ENCODE measurements around the gene NSRP1. TPM values are rescaled to one million over a fixed set of nuclear protein-coding genes. Genes with fewer than 3 reads are reported as not detected.
"Not testable (repeated sequence)": the region's sequence is repeated elsewhere in the genome, so short reads cannot be mapped to it uniquely, and the experiment has no call there.

The NSRP1 gene
- total RNA-seq, 1 donor from 2014 or later, result 11.1 TPM

DNA sequence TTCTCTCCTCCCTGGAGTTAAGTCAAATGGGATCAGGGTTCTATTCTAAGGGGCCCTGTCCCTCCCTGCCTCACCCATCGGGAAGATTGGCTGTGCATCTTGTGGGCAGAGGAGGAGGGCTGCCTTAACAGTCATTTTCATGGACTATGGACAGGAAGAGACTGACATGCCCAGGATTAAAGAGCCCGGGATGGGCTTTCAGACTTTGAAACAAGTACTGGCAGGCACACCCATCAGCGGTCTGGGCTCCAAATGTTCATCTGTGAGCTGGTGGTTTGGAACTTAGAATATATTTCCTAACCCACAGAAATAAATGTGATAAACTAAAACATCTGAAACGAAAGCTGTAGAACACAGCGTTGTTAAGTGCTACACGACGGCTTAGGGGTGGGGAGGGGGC lies 112.4 kb downstream of the NSRP1 start:
- Histone ChIP-seq H3K27me3 (ENCODE audit: control insufficient read depth, insufficient read depth, low read length) (peaks cover 23% of the 10 kb centered on the region), H3K4me3 (ENCODE audit: low read depth, low read length) (no peak overlapping the region), H3K36me3 (ENCODE audit: control insufficient read depth, insufficient read depth, low read length) (no peaks in the 10 kb centered on the region)
- TF ChIP-seq CTCF (IDR thresholded peaks at IDR 0.05; ENCODE audit: insufficient read depth, low read length, poor library complexity, severe bottlenecking), result no peak
- no peak for DNase-seq (ENCODE audit: low read depth)

DNA sequence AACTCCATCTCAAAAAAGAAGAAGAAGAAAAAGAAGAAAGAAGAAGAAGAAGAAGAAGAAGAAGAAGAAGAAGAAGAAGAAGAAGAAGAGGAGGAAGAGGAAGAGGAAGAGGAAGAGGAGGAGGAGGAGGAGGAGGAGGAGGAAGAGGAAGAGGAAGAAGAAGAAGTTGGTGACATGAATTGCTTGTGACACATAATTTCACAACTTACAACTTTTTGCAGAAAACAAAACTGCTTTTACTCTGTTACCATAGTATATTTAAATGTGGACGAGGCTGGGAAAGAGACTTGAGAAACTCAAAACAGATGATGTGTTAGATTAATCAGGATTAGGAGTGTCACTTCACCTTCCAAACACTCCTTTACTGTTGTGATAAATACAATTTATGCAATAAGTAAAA lies 113.4 kb downstream of the NSRP1 start:
- peaks cover 33% of the 10 kb centered on the region for H3K27me3 ChIP-seq (ENCODE audit: control insufficient read depth, insufficient read depth, low read length)
- not testable (repeated sequence) for DNase-seq (ENCODE audit: low read depth); H3K36me3 ChIP-seq (ENCODE audit: control insufficient read depth, insufficient read depth, low read length); H3K4me3 ChIP-seq (ENCODE audit: low read depth, low read length)

- H3K27me3 ChIP-seq (ENCODE audit: control insufficient read depth, insufficient read depth, low read length), result peaks cover 39% of the 10 kb centered on the region
- TF ChIP-seq CTCF (IDR thresholded peaks at IDR 0.05; ENCODE audit: insufficient read depth, low read length, poor library complexity, severe bottlenecking), result no peak
- DNase-seq (ENCODE audit: low read depth), result no peak
- no peaks in the 10 kb centered on the region for H3K36me3 ChIP-seq (ENCODE audit: control insufficient read depth, insufficient read depth, low read length)
- no peak overlapping the region for H3K4me3 ChIP-seq (ENCODE audit: low read depth, low read length)
These were observed 114.0 kb downstream of the NSRP1 start for GRCh38 chr17:30230596-30231125.

- TF ChIP-seq CTCF (IDR thresholded peaks at IDR 0.05; ENCODE audit: insufficient read depth, low read length, poor library complexity, severe bottlenecking), result no peak
- no peak overlapping the region for H3K4me3 ChIP-seq (ENCODE audit: low read depth, low read length)
- no peak for DNase-seq (ENCODE audit: low read depth)
- peaks cover 50% of the 10 kb centered on the region for H3K27me3 ChIP-seq (ENCODE audit: control insufficient read depth, insufficient read depth, low read length)
- no peaks in the 10 kb centered on the region for H3K36me3 ChIP-seq (ENCODE audit: control insufficient read depth, insufficient read depth, low read length)
These were observed 115.6 kb downstream of the NSRP1 start for GRCh38 chr17:30232015-30232823.

- no peak for TF ChIP-seq CTCF (IDR thresholded peaks at IDR 0.05; ENCODE audit: insufficient read depth, low read length, poor library complexity, severe bottlenecking)
- Histone ChIP-seq H3K4me3 (ENCODE audit: low read depth, low read length) (no peak overlapping the region), H3K36me3 (ENCODE audit: control insufficient read depth, insufficient read depth, low read length) (no peaks in the 10 kb centered on the region), H3K27me3 (ENCODE audit: control insufficient read depth, insufficient read depth, low read length) (peaks cover 57% of the 10 kb centered on the region)
- DNase-seq (ENCODE audit: low read depth), result no peak
These were observed 116.3 kb downstream of the NSRP1 start for GRCh38 chr17:30232824-30233427.

- no peak for DNase-seq (ENCODE audit: low read depth)
- Histone ChIP-seq H3K4me3 (ENCODE audit: low read depth, low read length) (no peak overlapping the region), H3K27me3 (ENCODE audit: control insufficient read depth, insufficient read depth, low read length) (peaks cover 64% of the 10 kb centered on the region), H3K36me3 (ENCODE audit: control insufficient read depth, insufficient read depth, low read length) (no peaks in the 10 kb centered on the region)
- TF ChIP-seq CTCF (IDR thresholded peaks at IDR 0.05; ENCODE audit: insufficient read depth, low read length, poor library complexity, severe bottlenecking), result no peak
These were observed 117.7 kb downstream of the NSRP1 start for GRCh38 chr17:30234296-30234695.
